Activated B cell treated with CpG ODN at 0.5 μM for 24 hours (primary cell): ENCODE data around the gene NR5A1. TPM values are rescaled to one million over a fixed set of nuclear protein-coding genes. Genes with fewer than 3 reads are reported as not detected.

Source experiments
- ATAC-seq: fragments of 200-7000 bp; cut with Tn5 transposase; one replicate; pipeline ENCODE4 v1.10.0; 2021; ENCODE audit warnings: low read depth, mild to moderate bottlenecking, moderate library complexity
- CTCF ChIA-PET: fragments of 350-600 bp; sonication (Branson Sonifier 250); formaldehyde crosslinking; loops from one replicate; lab custom pipeline; 2021; ENCODE audit warnings: antibody characterized with exemption; lab: Charles Lee
- POLR2A ChIA-PET: fragments of 350-600 bp; sonication (Branson Sonifier 250); formaldehyde crosslinking; loops from one replicate; lab custom pipeline; 2021; ENCODE audit warnings: antibody characterized with exemption; lab: Charles Lee
- DNase-seq: peaks from one replicate; pipeline ENCODE4 v3.0.0; 2022
- H3K27ac Mint-ChIP-seq: one replicate; pipeline ENCODE4 v1.8.0; 2020; ENCODE audit warnings: mixed read lengths
- H3K27me3 Mint-ChIP-seq: one replicate; pipeline ENCODE4 v1.8.0; 2021; ENCODE audit warnings: mixed read lengths
- H3K36me3 Mint-ChIP-seq: one replicate; pipeline ENCODE4 v1.8.0; 2021; ENCODE audit warnings: low read depth, mixed read lengths
- H3K4me1 Mint-ChIP-seq: one replicate; pipeline ENCODE4 v1.8.0; 2021; ENCODE audit warnings: mixed read lengths
- H3K4me3 Mint-ChIP-seq: one replicate; pipeline ENCODE4 v1.8.0; 2020; ENCODE audit warnings: mild to moderate bottlenecking, mixed read lengths
- H3K9me3 Mint-ChIP-seq: one replicate; pipeline ENCODE4 v1.8.0; 2020; ENCODE audit warnings: mixed read lengths
- intact Hi-C: fragments of 100-400 bp; cut with micrococcal nuclease; formaldehyde crosslinking; loops from one replicate; pipeline ENCODE4 v1.15.1; 2024
- total RNA-seq: library from RNA; stranded (reverse); gene quantifications from 2 replicates; pipeline ENCODE4 v1.2.3, GENCODE V29; 2022
- TF ChIP-seq, protein P1 (sequence below): fragments of 200-600 bp; IDR thresholded peaks from one replicate; pipeline ENCODE4 v1.8.0; 2022; ENCODE audit warnings: antibody characterized with exemption, mild to moderate bottlenecking

Gene NR5A1
- total RNA-seq, 1 donor from 2014 or later, result not detected

DNA sequence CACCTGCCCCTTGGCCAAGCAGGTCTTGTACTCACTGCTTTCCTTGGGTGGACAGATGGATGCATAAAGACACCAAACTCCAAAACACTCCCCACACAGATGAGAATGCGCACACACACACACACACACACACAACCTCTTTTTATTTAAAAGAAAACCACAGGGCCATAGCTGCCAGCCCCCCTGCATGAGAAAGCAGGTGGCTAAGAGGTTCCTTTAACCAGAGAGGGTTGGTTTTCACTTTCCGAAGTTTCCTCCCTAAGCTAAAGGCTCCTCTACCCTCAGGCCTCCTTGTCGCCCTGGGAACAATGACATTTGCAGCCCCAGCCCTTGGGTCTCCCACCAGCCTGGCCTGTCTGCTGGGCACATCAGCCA lies 11.1 kb downstream of the NR5A1 start:
- DNase-seq (no peak), ATAC-seq (no peak)
- Mint-ChIP-seq H3K27ac (no peak overlapping the region), H3K4me1 (peaks cover 7% of the 10 kb centered on the region), H3K4me3 (no peak overlapping the region), H3K9me3 (no peaks in the 10 kb centered on the region), H3K36me3 (no peaks in the 10 kb centered on the region), H3K27me3 (peaks cover 14% of the 10 kb centered on the region)
- ChIA-PET CTCF (no interaction called here), POLR2A (no interaction called here)
- TF ChIP-seq, protein P1, sequence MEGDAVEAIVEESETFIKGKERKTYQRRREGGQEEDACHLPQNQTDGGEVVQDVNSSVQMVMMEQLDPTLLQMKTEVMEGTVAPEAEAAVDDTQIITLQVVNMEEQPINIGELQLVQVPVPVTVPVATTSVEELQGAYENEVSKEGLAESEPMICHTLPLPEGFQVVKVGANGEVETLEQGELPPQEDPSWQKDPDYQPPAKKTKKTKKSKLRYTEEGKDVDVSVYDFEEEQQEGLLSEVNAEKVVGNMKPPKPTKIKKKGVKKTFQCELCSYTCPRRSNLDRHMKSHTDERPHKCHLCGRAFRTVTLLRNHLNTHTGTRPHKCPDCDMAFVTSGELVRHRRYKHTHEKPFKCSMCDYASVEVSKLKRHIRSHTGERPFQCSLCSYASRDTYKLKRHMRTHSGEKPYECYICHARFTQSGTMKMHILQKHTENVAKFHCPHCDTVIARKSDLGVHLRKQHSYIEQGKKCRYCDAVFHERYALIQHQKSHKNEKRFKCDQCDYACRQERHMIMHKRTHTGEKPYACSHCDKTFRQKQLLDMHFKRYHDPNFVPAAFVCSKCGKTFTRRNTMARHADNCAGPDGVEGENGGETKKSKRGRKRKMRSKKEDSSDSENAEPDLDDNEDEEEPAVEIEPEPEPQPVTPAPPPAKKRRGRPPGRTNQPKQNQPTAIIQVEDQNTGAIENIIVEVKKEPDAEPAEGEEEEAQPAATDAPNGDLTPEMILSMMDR, result no peak
- intact Hi-C loops, result no loop called here

DNA sequence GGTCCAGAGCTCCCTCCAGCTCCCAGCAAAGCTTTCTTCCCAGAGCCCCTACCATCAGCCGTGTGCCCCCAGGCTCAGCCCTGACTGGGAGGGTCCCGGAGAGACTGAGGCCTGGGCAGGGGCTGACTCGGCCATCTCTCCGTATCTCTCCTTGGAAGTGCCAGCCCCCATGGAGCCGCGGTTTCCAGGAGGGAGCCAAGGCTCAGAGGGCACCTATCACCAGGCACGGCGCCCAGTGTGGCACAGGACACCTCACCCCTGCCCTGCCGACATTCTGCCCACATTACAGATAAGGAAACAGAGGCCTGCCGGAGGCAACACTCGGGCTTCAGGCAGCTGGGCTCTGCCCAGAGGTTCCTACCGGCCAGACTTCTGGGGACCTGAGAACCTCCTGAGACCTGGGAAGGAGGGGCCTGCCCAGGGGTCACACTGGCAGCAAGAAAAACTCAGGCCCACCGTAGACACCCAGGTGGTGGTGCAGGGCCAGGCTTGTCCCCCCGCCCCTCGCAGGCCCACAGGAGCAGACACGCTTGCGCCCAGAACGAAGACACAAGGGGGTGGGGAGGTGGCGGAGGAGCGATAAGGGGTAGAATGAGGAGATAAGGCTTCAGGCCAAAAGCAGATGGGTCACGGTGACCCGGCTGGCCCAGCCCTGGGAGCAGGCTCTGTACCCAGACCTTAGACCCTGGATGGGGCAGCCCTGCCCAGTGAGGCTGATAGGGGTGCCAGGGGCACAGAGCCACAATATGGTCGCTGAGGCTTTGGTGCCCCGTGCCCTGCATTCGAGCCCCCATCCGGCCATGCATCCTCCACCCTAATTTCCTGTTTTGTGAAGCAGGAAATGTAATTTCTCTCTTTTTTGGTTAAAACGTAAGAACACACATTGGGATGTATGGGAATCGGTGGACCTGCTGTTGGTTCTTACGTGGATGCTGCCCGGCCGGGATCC lies 11.8 kb downstream of the NR5A1 start:
- TF ChIP-seq, protein P1, result no peak
- ChIA-PET POLR2A (no interaction called here), CTCF (no interaction called here)
- intact Hi-C loops, result no loop called here
- ATAC-seq (no peak), DNase-seq (no peak)
- no peak overlapping the region for H3K4me3 Mint-ChIP-seq
- peaks cover 8% of the 10 kb centered on the region for H3K27me3 Mint-ChIP-seq
- no peaks in the 10 kb centered on the region for H3K9me3 Mint-ChIP-seq
- H3K4me1 Mint-ChIP-seq, result peaks cover 7% of the 10 kb centered on the region
- H3K27ac Mint-ChIP-seq, result no peak overlapping the region
- H3K36me3 Mint-ChIP-seq, result no peaks in the 10 kb centered on the region

DNA sequence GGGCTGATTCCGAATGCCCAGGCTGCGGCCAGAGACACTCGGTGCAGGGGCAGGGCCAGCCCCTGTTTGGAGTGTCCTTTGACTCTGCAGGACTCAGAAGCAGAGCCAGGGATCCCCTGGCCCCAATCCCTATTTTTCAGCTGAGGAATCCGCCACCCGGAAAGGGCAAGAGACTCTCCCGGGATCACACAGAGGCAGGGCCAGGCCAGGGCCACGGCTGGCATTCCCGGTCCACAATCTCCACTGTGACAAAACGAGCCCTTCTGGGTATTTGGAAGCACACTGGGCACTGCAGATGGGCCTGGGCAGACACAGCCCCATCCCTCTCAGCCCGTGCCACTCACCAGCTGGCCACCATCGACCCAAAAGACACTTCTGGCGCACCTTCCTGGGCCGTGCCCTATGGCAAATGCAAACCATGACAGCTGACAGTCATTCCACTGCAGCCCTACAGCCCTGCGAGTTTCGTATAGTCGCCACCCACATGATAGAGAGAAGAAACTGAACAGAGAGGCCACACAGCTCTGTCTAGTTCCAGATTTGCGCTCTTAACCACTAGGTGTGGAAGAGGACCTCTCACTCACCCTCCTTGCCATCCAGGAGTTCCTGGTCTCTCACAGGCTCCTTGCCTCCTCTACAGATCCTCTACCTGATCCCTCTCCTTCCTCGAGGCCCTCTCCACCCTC lies 13.3 kb downstream of the NR5A1 start:
- H3K4me3 Mint-ChIP-seq, result no peak overlapping the region
- H3K27me3 Mint-ChIP-seq, result peaks cover 9% of the 10 kb centered on the region
- intact Hi-C loops, result no loop called here
- ChIA-PET POLR2A (no interaction called here), CTCF (no interaction called here)
- H3K4me1 Mint-ChIP-seq, result peaks cover 7% of the 10 kb centered on the region
- H3K27ac Mint-ChIP-seq, result no peak overlapping the region
- H3K36me3 Mint-ChIP-seq, result no peaks in the 10 kb centered on the region
- H3K9me3 Mint-ChIP-seq, result no peaks in the 10 kb centered on the region
- TF ChIP-seq, protein P1, result no peak
- DNase-seq (no peak), ATAC-seq (no peak)

DNA sequence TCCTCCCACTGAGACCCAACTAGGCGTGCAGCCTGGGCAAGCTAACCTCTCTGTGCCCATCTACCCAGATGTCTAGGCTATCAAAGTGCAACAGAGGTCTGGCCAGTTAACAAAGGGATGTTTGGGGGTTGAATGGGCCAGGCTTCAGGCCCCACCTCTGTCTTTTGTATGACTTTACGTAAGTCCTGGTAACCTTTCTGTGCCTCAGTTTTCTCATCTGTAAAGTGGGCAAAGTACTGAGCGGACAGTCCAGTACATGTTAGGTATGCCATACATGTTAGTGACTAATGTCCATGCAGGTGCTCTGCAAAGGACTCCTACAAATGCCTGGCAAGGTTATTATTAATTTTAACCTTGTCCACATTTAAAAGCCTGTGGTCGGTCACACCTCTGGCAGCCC lies 14.0 kb downstream of the NR5A1 start:
- no peak for DNase-seq
- no peak overlapping the region for H3K27ac Mint-ChIP-seq
- intact Hi-C loops, result no loop called here
- CTCF ChIA-PET, result no interaction called here
- TF ChIP-seq, protein P1, result no peak
- H3K4me3 Mint-ChIP-seq, result no peak overlapping the region
- ATAC-seq, result no peak
- H3K36me3 Mint-ChIP-seq, result no peaks in the 10 kb centered on the region
- peaks cover 13% of the 10 kb centered on the region for H3K27me3 Mint-ChIP-seq
- H3K4me1 Mint-ChIP-seq, result peaks cover 7% of the 10 kb centered on the region
- POLR2A ChIA-PET, result no interaction called here
- no peaks in the 10 kb centered on the region for H3K9me3 Mint-ChIP-seq

DNA sequence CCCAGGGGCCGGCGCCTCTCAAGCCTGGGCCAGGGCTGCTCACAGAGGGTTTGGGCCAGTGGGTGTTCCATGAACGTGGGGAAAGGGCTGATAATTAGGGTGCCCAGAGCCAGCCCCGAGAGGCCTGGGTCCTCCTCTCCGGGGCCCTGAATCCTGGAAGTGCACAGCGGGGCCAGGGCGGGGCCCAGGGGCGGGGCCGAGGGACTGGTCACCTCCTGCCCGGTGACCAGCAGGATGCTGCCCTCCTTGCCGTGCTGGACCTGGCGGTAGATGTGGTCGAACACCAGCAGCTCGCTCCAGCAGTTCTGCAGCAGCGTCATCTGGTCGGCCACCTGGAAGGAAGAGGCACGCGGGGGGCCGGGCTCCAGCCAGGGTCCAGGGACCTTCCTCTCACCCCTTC lies 14.4 kb downstream of the NR5A1 start:
- TF ChIP-seq, protein P1, result no peak
- Mint-ChIP-seq H3K36me3 (no peaks in the 10 kb centered on the region), H3K27me3 (peaks cover 14% of the 10 kb centered on the region), H3K9me3 (no peaks in the 10 kb centered on the region), H3K4me1 (peaks cover 7% of the 10 kb centered on the region), H3K4me3 (no peak overlapping the region), H3K27ac (no peak overlapping the region)
- intact Hi-C loops, result no loop called here
- DNase-seq (no peak), ATAC-seq (no peak)
- POLR2A ChIA-PET, result no interaction called here
- CTCF ChIA-PET, result no interaction called here
